ENCODE results near the gene LPCAT2.

LPCAT2 gene

DNA sequence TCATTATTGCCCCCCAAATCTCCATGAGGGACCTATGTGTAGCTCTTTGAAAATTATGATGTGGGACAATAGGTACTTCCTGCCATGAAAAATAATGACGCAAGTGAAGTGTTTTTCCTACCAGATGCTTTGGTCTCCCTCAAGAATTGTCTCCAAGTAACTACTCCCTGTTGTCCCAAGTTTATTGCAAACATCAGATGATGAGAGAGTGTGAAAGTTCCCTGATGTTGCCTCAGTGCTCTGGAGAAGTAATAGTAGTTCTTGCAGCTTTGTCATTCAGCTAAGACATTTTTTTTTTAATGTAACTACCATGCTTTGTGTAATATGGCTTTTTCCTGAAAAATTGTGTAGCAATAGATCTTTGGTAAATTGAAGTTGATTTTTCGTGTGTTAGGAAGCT lies 20.1 kb downstream of the LPCAT2 start:
- no peak overlapping the region for H3K4me3 ChIP-seq (ENCODE audit: low read length)
- no peak for DNase-seq (ENCODE audit: low read depth)
- no peak for TF ChIP-seq CTCF (IDR thresholded peaks at IDR 0.05; ENCODE audit: insufficient read depth, low read depth, low read length, missing control alignments)

DNA sequence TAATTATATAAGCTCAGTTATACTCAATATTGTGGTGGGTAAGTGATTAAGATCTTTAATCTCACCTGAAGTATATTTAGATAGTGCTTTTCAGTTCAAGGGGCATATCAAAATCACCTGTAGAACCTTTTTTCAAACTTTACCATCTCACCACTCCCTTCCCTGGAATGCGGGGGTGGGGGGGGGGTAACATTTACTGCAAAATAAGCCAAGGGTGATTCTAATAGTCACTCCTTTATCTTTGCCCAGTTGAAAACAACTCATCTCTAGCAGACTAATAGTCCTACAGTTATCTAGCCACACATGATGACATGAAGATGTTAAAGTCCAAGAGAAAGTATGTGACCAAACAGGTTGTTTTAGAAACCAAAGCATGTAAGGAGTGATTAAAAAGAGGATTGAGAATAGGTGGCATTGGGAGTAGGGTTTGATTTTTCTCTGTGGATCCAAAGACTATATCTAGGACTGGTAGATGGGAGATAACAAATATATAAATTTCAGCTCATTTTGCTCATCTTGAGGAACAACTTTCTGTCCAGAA lies 21.5 kb downstream of the LPCAT2 start:
- peak; percentile 32 for DNase-seq (ENCODE audit: low read depth)
- H3K4me3 ChIP-seq (ENCODE audit: low read length): no peak overlapping the region
- no peak for TF ChIP-seq CTCF (IDR thresholded peaks at IDR 0.05; ENCODE audit: insufficient read depth, low read depth, low read length, missing control alignments)

- DNase-seq (ENCODE audit: low read depth): no peak
- H3K4me3 ChIP-seq (ENCODE audit: low read length): no peak overlapping the region
- no peak for TF ChIP-seq CTCF (IDR thresholded peaks at IDR 0.05; ENCODE audit: insufficient read depth, low read depth, low read length, missing control alignments)
These were observed 23.4 kb downstream of the LPCAT2 start for GRCh38 chr16:55532227-55532626.

DNA sequence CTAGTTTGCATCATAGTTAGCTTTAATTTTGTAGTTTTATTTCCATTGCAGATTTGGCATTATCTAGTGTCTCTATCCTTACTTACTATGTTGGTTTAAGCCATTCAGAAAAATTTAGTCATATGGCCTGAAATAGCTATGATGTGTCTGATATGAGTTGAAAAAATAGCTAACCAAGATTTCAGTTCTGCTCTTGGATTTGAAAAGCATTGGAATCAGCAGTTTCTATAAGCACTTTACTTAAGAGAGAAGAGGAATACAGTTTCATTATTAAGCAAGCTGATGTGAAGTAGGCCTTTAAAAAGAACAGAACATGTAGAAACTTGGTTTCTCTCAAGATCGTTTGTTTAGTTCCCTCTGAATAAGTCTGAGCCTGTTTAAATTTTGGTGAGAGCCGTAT lies 25.9 kb downstream of the LPCAT2 start:
- H3K4me3 ChIP-seq (ENCODE audit: low read length): no peak overlapping the region
- peak; percentile 35 for DNase-seq (ENCODE audit: low read depth)
- TF ChIP-seq CTCF (IDR thresholded peaks at IDR 0.05; ENCODE audit: insufficient read depth, low read depth, low read length, missing control alignments): no peak

DNA sequence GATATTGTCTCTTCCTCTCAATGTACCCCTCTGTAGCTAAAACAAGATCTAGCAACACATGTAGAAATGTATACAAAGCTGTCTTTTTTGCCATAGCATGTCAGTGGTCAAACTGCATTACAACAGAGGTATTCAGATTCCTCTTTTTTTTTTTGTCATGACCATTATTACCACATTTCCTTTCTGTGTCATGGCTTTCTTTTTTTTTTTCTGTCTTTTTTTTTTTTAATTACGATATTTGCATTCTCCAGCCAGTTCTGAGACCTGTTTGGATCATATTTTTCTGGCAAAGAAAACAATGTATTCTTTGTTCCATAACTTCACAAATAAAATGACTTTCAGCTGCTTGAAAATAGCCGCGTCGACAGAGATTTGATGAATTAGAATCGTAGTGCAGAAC lies 30.2 kb downstream of the LPCAT2 start:
- TF ChIP-seq CTCF (IDR thresholded peaks at IDR 0.05; ENCODE audit: insufficient read depth, low read depth, low read length, missing control alignments): no peak
- DNase-seq (ENCODE audit: low read depth): peak; percentile 45
- no peak overlapping the region for H3K4me3 ChIP-seq (ENCODE audit: low read length)

DNA sequence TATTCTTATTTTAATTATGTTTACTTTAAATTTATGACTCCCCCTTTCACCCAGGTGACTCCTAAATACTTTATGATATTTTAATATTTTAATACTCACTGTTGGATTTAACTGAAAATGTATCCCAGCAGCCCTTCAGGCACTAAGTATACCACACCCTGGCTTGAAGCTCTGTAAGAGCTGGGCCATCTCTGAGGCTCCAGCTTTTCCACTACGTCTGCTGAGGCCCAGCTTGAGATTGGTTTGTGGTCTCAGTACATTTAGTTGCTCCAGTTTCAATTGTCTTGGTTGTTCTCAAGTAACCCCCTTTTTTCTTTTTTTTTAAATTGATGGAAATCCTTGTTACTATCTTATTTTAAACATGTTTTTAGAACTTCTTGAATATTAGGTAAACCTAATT lies 30.6 kb downstream of the LPCAT2 start:
- no peak for DNase-seq (ENCODE audit: low read depth)
- TF ChIP-seq CTCF (IDR thresholded peaks at IDR 0.05; ENCODE audit: insufficient read depth, low read depth, low read length, missing control alignments): no peak
- H3K4me3 ChIP-seq (ENCODE audit: low read length): no peak overlapping the region

DNA sequence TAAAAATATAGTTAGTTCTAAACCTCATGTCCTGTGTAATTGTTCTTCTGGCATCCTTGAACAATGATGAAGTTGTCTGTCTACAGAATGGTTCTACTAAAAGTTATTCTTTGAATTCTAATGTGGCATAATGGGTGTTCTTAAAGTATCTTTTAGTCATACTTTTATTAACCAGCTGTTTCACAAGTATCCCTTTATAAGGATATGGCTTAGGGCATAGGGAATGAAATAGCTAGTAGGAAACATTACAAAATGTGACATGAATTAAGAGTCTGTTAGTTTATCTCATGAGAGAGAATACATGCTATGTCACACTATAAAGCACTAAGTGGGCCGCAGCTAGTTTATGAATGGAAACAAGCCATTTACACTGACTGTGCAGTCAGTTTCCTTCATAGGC lies 31.3 kb downstream of the LPCAT2 start:
- no peak for TF ChIP-seq CTCF (IDR thresholded peaks at IDR 0.05; ENCODE audit: insufficient read depth, low read depth, low read length, missing control alignments)
- no peak for DNase-seq (ENCODE audit: low read depth)
- H3K4me3 ChIP-seq (ENCODE audit: low read length): no peak overlapping the region
